Fibroblast of lung (primary cell): Measurements from ENCODE around the gene PPME1. TPM values are rescaled to one million over a fixed set of nuclear protein-coding genes. Genes with fewer than 3 reads are reported as not detected.

Experiments
- DNase-seq, 2 donors: peaks; one replicate each; pipeline versions ENCODE4 v3.0.0 to v3.0.0-alpha.2; 2010; ENCODE audit warnings: low read depth in 2 of 2
- H2AFZ ChIP-seq: 2 replicates; pipeline ENCODE4 v1.5.1; 2012; ENCODE audit warnings: low read length, control low read depth, inconsistent platforms
- H3K27ac ChIP-seq: 2 replicates; pipeline ENCODE4 v1.5.1; 2011; ENCODE audit warnings: low read length, control low read depth; ENCODE audit not compliant: insufficient read depth
- H3K27me3 ChIP-seq: 2 replicates; pipeline ENCODE4 v1.5.1; 2011; ENCODE audit warnings: mild to moderate bottlenecking, low read length; ENCODE audit not compliant: control insufficient read depth, insufficient read depth
- H3K36me3 ChIP-seq: 2 replicates; pipeline ENCODE4 v1.5.1; 2011; ENCODE audit warnings: low read length; ENCODE audit not compliant: control insufficient read depth, insufficient read depth
- H3K4me1 ChIP-seq: 2 replicates; pipeline ENCODE4 v1.5.1; 2011; ENCODE audit warnings: low read length; ENCODE audit not compliant: control insufficient read depth, insufficient read depth; ENCODE audit errors: extremely low read depth
- H3K4me2 ChIP-seq: 2 replicates; pipeline ENCODE4 v1.5.1; 2011; ENCODE audit warnings: low read length, control low read depth; ENCODE audit not compliant: insufficient read depth; ENCODE audit errors: extremely low read depth
- H3K4me3 ChIP-seq, 4 experiments: fragments of 200-600 bp in 1 of 4; sonication (generic) in 1 of 4; replicated peaks in 1 of 4; 2 replicates each; pipeline ENCODE4 v1.5.1; 2011 to 2016; ENCODE audit warnings: low read length in 4 of 4, low read depth in 3 of 4, mild to moderate bottlenecking in 3 of 4, control low read depth in 2 of 4, inconsistent platforms in 1 of 4, mixed read lengths in 1 of 4; ENCODE audit not compliant: insufficient read depth in 1 of 4; ENCODE audit errors: control extremely low read depth in 1 of 4
- H3K79me2 ChIP-seq: 2 replicates; pipeline ENCODE4 v1.5.1; 2012; ENCODE audit warnings: mild to moderate bottlenecking, low read length, inconsistent platforms; ENCODE audit not compliant: control insufficient read depth, insufficient read depth
- H3K9ac ChIP-seq: 2 replicates; pipeline ENCODE4 v1.5.1; 2011; ENCODE audit warnings: mild to moderate bottlenecking, low read length, control low read depth; ENCODE audit not compliant: insufficient read depth
- H3K9me3 ChIP-seq: 2 replicates; pipeline ENCODE4 v1.5.1; 2012; ENCODE audit warnings: low read depth, low read length; ENCODE audit not compliant: control insufficient read depth, insufficient read depth
- H4K20me1 ChIP-seq: 2 replicates; pipeline ENCODE4 v1.5.1; 2011; ENCODE audit warnings: low read length; ENCODE audit not compliant: control insufficient read depth, insufficient read depth; ENCODE audit errors: extremely low read depth
- CTCF ChIP-seq, 2 donors: IDR thresholded peaks in 1 of 2; conservative IDR thresholded peaks in 1 of 2; 1 replicate in 1 of 2; 2 replicates in 1 of 2; pipeline ENCODE4 v1.5.1; 2011 to 2012; ENCODE audit warnings: low read length in 2 of 2, control low read depth in 1 of 2, inconsistent platforms in 1 of 2, low read depth in 1 of 2, mild to moderate bottlenecking in 1 of 2
- EZH2 ChIP-seq: IDR thresholded peaks from 2 replicates; pipeline ENCODE4 v1.5.1; 2012; ENCODE audit warnings: low read length, control low read depth, mild to moderate bottlenecking; ENCODE audit errors: missing control alignments
- polyA plus RNA-seq, 2 donors: library from polyadenylated mRNA; depleted of rRNA in 1 of 2; stranded (reverse) in 1 of 2; unstranded in 1 of 2; fragments of >200 nt; gene quantifications; 2 replicates each; pipeline ENCODE4 v1.2.1, GENCODE V29; 2011 to 2012; ENCODE audit warnings: missing spikeins in 1 of 2
- total RNA-seq: library from RNA; depleted of rRNA; stranded (reverse); fragments of >200 nt; gene quantifications from 2 replicates; pipeline ENCODE4 v1.2.1, GENCODE V29; 2014

PPME1 gene
- total and polyA plus RNA-seq, 2 donors (not counting 1 experiment from before 2014, with no cell fraction given), result 35.3 to 38.8 TPM

GRCh38 chr11:74268456-74268855 lies 97.4 kb downstream of the PPME1 start:
- Histone ChIP-seq H3K4me2 (no peak overlapping the region), H3K27ac (no peak overlapping the region)

GRCh38 chr11:74269161-74269811 lies 98.2 kb downstream of the PPME1 start:
- no peaks in the 10 kb centered on the region for H3K27me3 ChIP-seq
- no peaks in the 10 kb centered on the region for H4K20me1 ChIP-seq
- no peak overlapping the region for H2AFZ ChIP-seq
- H3K4me3 ChIP-seq, result no peak overlapping the region
- no peaks in the 10 kb centered on the region for H3K9me3 ChIP-seq
- DNase-seq, result peak; percentile 58 to 98
- no peak overlapping the region for H3K4me2 ChIP-seq
- peaks cover 6% of the 10 kb centered on the region for H3K4me1 ChIP-seq
- no peaks in the 10 kb centered on the region for H3K36me3 ChIP-seq
- no peak overlapping the region for H3K9ac ChIP-seq
- H3K79me2 ChIP-seq, result no peaks in the 10 kb centered on the region
- no peak overlapping the region for H3K27ac ChIP-seq
- TF ChIP-seq CTCF (conservative IDR thresholded peaks at IDR 0.05 in 1 of 2, IDR thresholded peaks at IDR 0.05 in 1 of 2; ENCODE audit: low read depth in 1 of 2, low read length in 2 of 2) (no peak), EZH2 (no peak)

More at GRCh38 chr11:74268456-74268855, 97.4 kb downstream of the PPME1 start:
- no peaks in the 10 kb centered on the region for H3K79me2 ChIP-seq
- H3K36me3 ChIP-seq, result no peaks in the 10 kb centered on the region
- no peak overlapping the region for H3K4me3 ChIP-seq
- H2AFZ ChIP-seq, result no peak overlapping the region
- no peaks in the 10 kb centered on the region for H4K20me1 ChIP-seq
- H3K4me1 ChIP-seq, result peaks cover 6% of the 10 kb centered on the region
- no peak for TF ChIP-seq EZH2
- no peak for TF ChIP-seq CTCF (conservative IDR thresholded peaks at IDR 0.05 in 1 of 2, IDR thresholded peaks at IDR 0.05 in 1 of 2; ENCODE audit: low read depth in 1 of 2, low read length in 2 of 2)
- H3K9ac ChIP-seq, result no peak overlapping the region
- DNase-seq, result no peak
- H3K9me3 ChIP-seq, result no peaks in the 10 kb centered on the region
- no peaks in the 10 kb centered on the region for H3K27me3 ChIP-seq

DNA sequence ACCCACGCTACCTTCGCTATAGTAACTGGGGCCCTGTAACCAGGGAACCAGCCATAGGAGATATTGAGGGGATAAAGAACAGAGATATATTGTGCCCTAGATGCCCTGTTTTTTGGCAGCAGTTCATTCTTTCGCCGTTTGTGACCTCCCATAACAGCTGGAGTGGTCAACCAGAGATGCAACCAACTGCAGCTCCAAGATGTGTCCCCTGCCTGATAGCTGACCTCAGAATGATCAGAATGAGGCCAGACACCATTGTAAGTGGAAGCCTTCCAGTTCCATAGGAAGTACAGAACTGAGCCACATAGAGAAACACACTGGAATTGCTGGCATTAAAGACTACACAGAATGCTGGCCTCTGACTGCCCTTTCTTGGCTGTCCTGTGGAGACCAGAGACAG lies 101.2 kb downstream of the PPME1 start:
- Histone ChIP-seq H4K20me1 (no peaks in the 10 kb centered on the region), H3K9me3 (no peaks in the 10 kb centered on the region), H3K4me1 (peaks cover 6% of the 10 kb centered on the region), H3K79me2 (no peaks in the 10 kb centered on the region), H2AFZ (no peak overlapping the region), H3K27ac (no peak overlapping the region), H3K4me3 (no peak overlapping the region), H3K9ac (no peak overlapping the region), H3K36me3 (no peaks in the 10 kb centered on the region), H3K27me3 (no peaks in the 10 kb centered on the region), H3K4me2 (no peak overlapping the region)
- DNase-seq, result no peak
- TF ChIP-seq CTCF (conservative IDR thresholded peaks at IDR 0.05 in 1 of 2, IDR thresholded peaks at IDR 0.05 in 1 of 2; ENCODE audit: low read depth in 1 of 2, low read length in 2 of 2) (no peak), EZH2 (no peak)
